MM.1S (cell line): ENCODE data around the gene ANKRD10.

Experiments
- EZH2phosphoT487 ChIP-seq: fragments of 300-600 bp; sonication (generic); IDR thresholded peaks from 2 replicates; pipeline ENCODE4 v1.6.1; 2018; ENCODE audit warnings: antibody characterized with exemption, low read length
- TF ChIP-seq, protein P1 (sequence below): fragments of 300-600 bp; sonication (generic); IDR thresholded peaks from 2 replicates; pipeline ENCODE4 v1.5.1; 2016; ENCODE audit warnings: antibody characterized with exemption, low read length, mixed read lengths

- TF ChIP-seq, protein P1, sequence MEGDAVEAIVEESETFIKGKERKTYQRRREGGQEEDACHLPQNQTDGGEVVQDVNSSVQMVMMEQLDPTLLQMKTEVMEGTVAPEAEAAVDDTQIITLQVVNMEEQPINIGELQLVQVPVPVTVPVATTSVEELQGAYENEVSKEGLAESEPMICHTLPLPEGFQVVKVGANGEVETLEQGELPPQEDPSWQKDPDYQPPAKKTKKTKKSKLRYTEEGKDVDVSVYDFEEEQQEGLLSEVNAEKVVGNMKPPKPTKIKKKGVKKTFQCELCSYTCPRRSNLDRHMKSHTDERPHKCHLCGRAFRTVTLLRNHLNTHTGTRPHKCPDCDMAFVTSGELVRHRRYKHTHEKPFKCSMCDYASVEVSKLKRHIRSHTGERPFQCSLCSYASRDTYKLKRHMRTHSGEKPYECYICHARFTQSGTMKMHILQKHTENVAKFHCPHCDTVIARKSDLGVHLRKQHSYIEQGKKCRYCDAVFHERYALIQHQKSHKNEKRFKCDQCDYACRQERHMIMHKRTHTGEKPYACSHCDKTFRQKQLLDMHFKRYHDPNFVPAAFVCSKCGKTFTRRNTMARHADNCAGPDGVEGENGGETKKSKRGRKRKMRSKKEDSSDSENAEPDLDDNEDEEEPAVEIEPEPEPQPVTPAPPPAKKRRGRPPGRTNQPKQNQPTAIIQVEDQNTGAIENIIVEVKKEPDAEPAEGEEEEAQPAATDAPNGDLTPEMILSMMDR = no peak
- TF ChIP-seq EZH2phosphoT487 = no peak
Measured at GRCh38 chr13:110883542-110883941, 31.3 kb downstream of the ANKRD10 start.
